CMK (cell line): ENCODE measurements around the gene OTOGL.
"Not testable (repeated sequence)": the region's sequence is repeated elsewhere in the genome, so short reads cannot be mapped to it uniquely, and the experiment has no call there.

Experiments used
- DNase-seq: peaks from one replicate; pipeline ENCODE4 v3.0.0-alpha.2; 2010; ENCODE audit warnings: low read depth

OTOGL gene

GRCh38 chr12:80277732-80278131, 178.4 kb downstream of the OTOGL start:
- no peak for DNase-seq

- DNase-seq, result no peak
These were observed 182.9 kb downstream of the OTOGL start for GRCh38 chr12:80282226-80282625.

- no peak for DNase-seq
These were observed 183.4 kb downstream of the OTOGL start for GRCh38 chr12:80282761-80283160.

- DNase-seq, result no peak
These were observed 191.9 kb downstream of the OTOGL start for GRCh38 chr12:80291108-80291754.

- no peak for DNase-seq
These were observed 194.0 kb downstream of the OTOGL start for GRCh38 chr12:80293347-80293746.

DNA sequence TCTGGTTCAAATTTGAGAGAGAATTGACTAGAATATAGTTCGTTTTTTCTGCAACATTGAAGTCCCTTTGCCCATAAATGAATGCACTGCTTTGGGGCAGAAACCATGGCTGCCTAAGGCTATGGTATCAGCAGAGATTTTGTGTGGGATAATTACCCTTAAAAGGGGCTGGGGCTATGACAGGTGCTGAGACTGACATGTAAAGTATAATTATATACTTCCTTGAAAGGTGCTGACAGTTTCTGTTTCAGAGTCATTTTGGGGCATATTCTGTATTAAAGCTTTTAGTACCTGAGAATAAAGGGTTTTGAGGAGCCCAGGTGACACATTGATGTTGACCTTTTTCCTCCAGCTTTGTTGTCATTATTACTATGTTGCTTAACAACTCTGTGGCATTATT, 194.4 kb downstream of the OTOGL start:
- DNase-seq, result no peak

DNA sequence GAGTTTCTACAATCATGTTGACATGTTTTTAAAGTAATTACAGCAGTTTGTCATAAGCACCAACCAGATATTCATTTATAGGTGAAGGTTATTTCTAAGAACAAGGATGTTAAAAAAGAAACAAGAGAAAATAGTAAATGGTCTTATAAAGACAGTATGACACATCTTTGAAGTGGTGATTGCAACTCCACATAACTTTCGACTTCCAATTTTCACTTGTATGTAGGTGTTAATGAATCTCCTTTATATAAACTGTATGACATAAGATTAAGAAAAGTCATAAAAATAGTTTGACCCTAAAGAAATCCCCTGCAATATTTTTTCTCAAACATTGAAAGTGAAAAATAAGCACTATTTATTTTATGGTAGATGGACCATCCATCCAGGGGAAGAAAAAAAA, 199.9 kb downstream of the OTOGL start:
- DNase-seq, result no peak

DNA sequence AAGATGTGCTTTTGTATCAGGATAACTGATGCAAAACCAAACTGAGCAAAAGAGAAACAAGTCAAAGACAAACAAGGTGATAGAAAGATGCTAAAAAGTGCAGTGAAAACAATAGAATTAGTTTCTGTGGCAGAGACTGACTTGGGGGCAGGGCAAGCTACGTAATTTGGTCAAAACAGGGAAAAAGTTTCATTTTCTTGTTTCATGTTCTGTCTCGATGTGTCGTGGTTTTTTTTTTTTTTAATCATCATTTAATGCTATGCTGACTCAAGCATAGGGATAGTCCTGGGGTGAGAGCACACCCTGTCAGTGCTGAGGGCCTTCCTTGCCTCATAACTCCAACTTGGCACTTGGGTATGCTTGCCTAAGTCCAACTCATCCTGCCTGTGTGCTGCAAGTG, 200.6 kb downstream of the OTOGL start:
- DNase-seq, result no peak

DNA sequence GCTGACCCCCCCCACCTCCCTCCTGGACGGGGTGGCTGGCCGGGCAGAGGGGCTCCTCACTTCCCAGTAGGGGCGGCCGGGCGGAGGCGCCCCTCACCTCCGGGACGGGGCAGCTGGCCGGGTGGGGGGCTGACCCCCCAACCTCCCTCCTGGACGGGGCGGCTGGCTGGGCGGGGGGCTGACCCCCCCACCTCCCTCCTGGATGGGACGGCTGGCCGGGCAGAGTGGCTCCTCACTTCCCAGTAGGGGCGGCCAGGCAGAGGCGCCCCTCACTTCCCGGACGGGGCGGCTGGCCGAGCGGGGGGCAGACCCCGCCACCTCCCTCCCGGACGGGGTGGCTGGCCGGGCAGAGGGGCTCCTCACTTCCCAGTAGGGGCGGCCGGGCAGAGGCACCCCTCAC, 208.1 kb downstream of the OTOGL start:
- not testable (repeated sequence) for DNase-seq

DNA sequence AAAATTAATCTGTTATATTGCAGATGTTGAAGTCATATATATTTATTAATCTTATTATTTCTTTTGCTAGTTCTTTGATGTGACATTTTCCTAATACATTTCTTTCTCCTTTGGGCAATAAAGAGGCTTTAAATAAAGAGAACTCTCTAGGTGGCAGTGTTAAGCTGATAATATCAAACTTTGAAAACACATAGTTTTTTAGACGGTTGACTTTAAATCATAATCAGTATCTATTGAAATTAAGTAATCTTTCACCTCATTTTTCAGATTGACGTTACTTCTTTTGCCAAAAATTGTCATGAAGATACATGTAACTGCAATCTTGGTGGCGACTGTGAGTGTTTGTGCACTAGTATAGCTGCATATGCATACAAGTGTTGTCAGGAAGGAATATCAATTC, 213.9 kb downstream of the OTOGL start:
- DNase-seq, result no peak

- DNase-seq, result no peak
These were observed 215.4 kb downstream of the OTOGL start for GRCh38 chr12:80314741-80315140.

DNA sequence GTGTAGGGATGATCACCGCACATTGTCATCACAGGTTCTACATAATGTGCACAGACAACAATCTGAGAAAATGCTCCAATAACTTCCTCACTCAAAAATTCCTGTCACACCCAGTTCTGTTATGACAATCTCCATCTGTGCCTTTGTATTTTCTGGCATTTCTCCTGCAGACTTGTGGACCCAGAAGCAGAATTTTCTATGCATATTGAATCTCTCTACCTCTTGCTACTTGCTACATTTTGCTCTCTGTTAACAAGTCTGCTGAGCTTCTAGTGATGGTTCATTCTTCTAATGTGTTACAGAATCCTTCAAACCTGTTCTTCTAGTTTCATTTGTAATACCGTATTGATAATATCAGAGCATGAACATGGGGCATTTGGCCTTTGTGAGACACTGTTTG, 216.9 kb downstream of the OTOGL start:
- no peak for DNase-seq

- DNase-seq, result no peak
These were observed 218.0 kb downstream of the OTOGL start for GRCh38 chr12:80317307-80317706.

- DNase-seq, result no peak
These were observed 218.6 kb downstream of the OTOGL start for GRCh38 chr12:80317899-80318298.

DNA sequence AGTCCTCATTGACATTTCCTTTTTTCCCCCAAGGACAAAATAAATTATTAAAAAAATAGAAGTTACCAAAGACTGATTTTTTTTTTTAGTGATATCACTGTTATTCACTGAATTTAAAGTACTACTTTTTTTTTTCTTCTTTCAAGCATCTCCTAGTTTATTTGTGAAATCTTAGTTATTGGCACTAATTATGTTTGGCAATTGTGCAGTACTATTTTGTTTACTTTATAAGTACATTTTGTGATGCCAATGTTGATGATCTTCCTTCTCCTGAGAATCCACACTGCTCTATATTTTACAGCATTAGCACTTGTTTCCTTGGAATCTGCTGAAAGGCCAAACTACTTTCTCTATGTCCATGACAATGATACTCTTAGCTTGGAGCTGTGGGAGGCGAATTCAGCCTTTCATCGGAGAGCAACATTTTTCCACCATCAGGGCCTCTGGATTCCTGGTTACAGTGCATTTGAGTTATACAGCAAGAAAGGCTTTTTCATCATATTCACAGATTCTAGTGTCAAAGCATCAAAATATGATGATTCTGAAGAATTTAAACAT, 220.9 kb downstream of the OTOGL start:
- no peak for DNase-seq

DNA sequence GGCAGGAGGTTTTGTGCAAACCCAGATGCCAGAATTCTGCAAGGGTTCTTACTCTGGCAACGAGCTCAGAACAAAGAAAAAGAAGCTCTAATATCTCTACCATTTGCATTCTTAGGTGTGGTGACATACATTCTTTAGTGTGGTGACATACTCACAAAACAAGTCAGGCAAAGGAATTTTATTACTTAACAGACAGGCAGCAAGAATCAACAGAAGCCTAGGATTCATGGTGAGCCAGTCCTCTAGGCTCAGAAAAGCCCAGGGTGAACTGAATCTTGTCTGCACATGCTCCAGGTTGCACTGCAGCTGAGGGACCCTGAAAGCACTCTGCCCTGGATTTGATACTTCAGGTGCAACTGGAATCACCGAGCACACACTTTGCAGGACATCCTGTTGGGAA, 222.3 kb downstream of the OTOGL start:
- DNase-seq, result no peak

DNA sequence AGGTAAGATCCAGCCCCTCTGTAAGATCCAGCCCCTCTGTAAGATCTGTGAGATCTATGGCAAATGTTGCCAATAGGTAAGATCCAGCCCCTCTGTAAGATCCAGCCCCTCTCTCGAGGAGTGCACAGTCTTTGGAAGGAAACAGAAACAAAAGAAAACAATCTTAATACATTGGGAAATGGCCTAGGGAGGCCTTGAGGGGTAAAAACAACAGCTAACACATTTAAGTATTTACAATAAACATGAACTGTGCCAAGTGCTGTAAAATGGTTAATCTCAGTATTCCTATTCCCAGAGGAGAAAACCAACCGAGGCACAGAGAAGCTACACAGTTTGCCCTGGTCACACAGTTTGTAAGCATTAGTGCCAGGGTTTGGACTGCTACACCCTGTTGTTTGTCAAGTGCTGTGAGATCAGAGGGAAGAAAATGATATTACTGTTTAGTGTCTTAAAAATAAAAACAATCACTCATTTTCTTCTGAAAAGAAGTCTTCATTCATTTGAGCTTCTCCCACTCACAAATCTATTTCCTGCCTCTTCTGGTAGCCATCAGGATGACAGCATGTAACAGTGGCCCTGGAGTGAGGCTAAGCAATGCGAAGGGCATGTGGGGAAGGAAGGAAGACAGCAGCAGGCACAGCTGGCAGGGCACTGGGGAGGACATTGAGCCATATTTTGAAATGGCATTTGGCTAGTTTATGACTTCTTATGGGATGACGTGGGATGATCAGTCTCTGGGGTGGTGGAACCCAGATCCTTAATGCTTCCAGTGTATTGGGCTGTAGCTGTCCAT, 226.0 kb downstream of the OTOGL start:
- DNase-seq, result no peak

- no peak for DNase-seq
These were observed 233.5 kb downstream of the OTOGL start for GRCh38 chr12:80332827-80333226.

GRCh38 chr12:80352474-80352873, 253.1 kb downstream of the OTOGL start:
- no peak for DNase-seq

DNA sequence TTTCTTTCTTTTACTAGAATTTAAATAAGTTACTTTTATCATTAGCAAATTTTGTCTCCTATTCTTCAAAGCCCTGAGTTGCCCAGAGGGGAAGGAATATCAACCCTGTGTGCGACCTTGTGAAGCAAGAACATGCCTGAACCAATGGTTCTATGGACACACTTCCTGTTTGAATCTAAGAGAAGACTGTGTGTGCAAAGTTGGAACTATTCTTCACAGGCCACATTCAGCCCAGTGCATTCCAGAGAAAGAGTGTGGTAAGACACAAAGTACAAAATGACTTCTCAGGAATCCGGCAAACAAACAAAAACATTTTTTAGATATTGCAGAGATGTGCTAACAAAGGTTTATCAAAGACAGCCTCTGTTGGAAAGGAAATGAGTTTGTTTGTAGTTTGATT, 253.9 kb downstream of the OTOGL start:
- no peak for DNase-seq

DNA sequence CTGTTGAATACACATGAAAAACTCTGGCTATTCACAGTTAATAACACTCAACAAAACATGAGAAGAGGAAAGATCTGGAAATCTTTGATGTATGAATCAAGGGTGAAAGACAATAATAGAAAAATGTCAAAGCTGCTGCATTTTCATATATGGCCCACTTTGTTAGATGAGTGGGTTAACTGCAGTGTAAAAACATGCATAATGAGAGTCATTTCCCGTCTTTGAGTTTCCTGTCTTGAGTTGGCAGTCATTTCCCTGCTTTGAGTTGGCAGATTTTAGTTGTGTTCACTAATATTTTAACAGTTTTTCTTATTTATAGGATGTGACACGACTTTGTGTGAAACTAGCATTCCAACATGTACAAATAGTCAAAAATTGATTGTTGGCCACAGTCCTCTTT, 256.8 kb downstream of the OTOGL start:
- DNase-seq, result no peak

DNA sequence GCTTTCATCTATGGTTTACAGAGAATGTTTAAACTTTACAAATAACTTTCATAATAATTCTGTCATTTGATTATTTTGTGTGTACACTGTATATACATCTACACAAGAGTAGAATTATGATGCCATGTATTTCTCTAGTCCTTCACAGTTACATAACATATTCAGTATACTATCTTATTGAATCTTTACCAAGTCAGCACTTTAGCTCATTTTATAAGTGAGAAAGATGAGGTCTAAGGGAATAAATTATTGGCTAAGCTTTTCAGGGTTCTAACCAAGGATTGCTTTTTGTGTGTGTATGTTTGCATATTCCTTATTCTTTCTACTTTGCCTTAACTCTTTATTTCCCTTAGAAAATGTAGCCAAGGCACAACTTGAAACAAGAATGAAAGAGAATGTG, 260.4 kb downstream of the OTOGL start:
- no peak for DNase-seq

- no peak for DNase-seq
These were observed 264.7 kb downstream of the OTOGL start for GRCh38 chr12:80364056-80364455.

DNA sequence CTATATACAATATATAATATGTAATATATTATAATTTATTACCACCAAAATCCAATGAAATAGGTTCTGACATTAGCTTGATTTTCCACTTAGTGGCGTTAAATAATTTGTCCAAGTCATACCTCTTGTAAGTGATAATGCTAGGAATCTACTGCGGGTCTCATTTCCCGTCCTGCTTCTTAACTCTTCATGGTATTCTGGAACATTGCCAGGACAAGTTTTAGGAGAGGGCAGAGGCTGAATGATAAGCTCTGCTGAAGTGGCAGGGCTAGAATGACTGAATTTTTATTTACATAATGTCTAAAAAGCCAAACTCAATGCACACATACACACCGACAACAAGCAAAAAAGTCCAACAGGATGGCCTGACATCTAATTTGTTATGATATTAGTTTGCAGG, 274.3 kb downstream of the OTOGL start:
- DNase-seq, result no peak
